ENCODE measurements around the gene KLHL29.

Gene KLHL29

GRCh38 chr2:23399674-23400261 is 14.8 kb downstream of the KLHL29 start:
- DNase-seq = no peak

GRCh38 chr2:23400703-23401102 is 15.7 kb downstream of the KLHL29 start:
- no peak for DNase-seq

- no peak for DNase-seq
These were observed 16.6 kb downstream of the KLHL29 start for GRCh38 chr2:23401427-23402204.

GRCh38 chr2:23402205-23402740 is 17.3 kb downstream of the KLHL29 start:
- no peak for DNase-seq

- peak; percentile 53 to 63 for DNase-seq
These were observed 19.4 kb downstream of the KLHL29 start for GRCh38 chr2:23404426-23404825.

- no peak for DNase-seq
These were observed 24.3 kb downstream of the KLHL29 start for GRCh38 chr2:23409248-23409647.

- no peak for DNase-seq
These were observed 25.6 kb downstream of the KLHL29 start for GRCh38 chr2:23410596-23410995.

GRCh38 chr2:23411752-23412431 is 26.9 kb downstream of the KLHL29 start:
- DNase-seq = no peak

- no peak for DNase-seq
These were observed 27.7 kb downstream of the KLHL29 start for GRCh38 chr2:23412556-23413155.

- no peak for DNase-seq
These were observed 28.7 kb downstream of the KLHL29 start for GRCh38 chr2:23413641-23414040.

GRCh38 chr2:23414106-23414505 is 29.1 kb downstream of the KLHL29 start:
- no peak for DNase-seq

- DNase-seq = no peak
These were observed 29.9 kb downstream of the KLHL29 start for GRCh38 chr2:23414871-23415270.

GRCh38 chr2:23417310-23417709 is 32.3 kb downstream of the KLHL29 start:
- DNase-seq = no peak

GRCh38 chr2:23418056-23418455 is 33.1 kb downstream of the KLHL29 start:
- no peak for DNase-seq

- DNase-seq = no peak
These were observed 33.5 kb downstream of the KLHL29 start for GRCh38 chr2:23418461-23418911.

- DNase-seq = no peak
These were observed 34.5 kb downstream of the KLHL29 start for GRCh38 chr2:23419171-23420090.

- no peak for DNase-seq
These were observed 35.3 kb downstream of the KLHL29 start for GRCh38 chr2:23420091-23420839.

- no peak for DNase-seq
These were observed 36.0 kb downstream of the KLHL29 start for GRCh38 chr2:23420840-23421476.

GRCh38 chr2:23422089-23423061 is 37.4 kb downstream of the KLHL29 start:
- no peak for DNase-seq
